Measurements from ENCODE around the gene MRI1.

MRI1 gene

GRCh38 chr19:13795595-13796300 lies 31.4 kb downstream of the MRI1 start:
- Histone ChIP-seq H4K20me1 (ENCODE audit: low read depth, low read length) (no peaks in the 10 kb centered on the region), H3K9me2 (replicated peaks; ENCODE audit: insufficient read depth, low read length) (no peaks in the 10 kb centered on the region), H3K27me3 (ENCODE audit: low read length) (no peaks in the 10 kb centered on the region), H3K79me2 (ENCODE audit: insufficient read depth, low read length) (no peaks in the 10 kb centered on the region), H3K4me2 (ENCODE audit: low read depth, low read length, poor library complexity, severe bottlenecking) (peak overlapping the region; percentile 97), H3K9me3 (ENCODE audit: insufficient read depth, low read length) (no peaks in the 10 kb centered on the region), H3K9ac (ENCODE audit: low read length) (peak overlapping the region; percentile 75), H3K36me3 (ENCODE audit: low read length) (no peaks in the 10 kb centered on the region), H2AFZ (ENCODE audit: low read depth, low read length, severe bottlenecking) (peak overlapping the region; percentile 93), H3K4me3 (ENCODE audit: insufficient read depth, low read length, poor library complexity, severe bottlenecking) (peak overlapping the region; percentile 94), H3F3A (ENCODE audit: insufficient read depth) (no peaks in the 10 kb centered on the region), H3K27ac (ENCODE audit: low read depth, low read length) (no peak overlapping the region)
- TF ChIP-seq CTCF (IDR thresholded peaks at IDR 0.05; ENCODE audit: insufficient read depth, low read length, poor library complexity, severe bottlenecking): no peak
- TF ChIP-seq EZH2phosphoT487 (conservative IDR thresholded peaks at IDR 0.05; ENCODE audit: low read length): no peak

DNA sequence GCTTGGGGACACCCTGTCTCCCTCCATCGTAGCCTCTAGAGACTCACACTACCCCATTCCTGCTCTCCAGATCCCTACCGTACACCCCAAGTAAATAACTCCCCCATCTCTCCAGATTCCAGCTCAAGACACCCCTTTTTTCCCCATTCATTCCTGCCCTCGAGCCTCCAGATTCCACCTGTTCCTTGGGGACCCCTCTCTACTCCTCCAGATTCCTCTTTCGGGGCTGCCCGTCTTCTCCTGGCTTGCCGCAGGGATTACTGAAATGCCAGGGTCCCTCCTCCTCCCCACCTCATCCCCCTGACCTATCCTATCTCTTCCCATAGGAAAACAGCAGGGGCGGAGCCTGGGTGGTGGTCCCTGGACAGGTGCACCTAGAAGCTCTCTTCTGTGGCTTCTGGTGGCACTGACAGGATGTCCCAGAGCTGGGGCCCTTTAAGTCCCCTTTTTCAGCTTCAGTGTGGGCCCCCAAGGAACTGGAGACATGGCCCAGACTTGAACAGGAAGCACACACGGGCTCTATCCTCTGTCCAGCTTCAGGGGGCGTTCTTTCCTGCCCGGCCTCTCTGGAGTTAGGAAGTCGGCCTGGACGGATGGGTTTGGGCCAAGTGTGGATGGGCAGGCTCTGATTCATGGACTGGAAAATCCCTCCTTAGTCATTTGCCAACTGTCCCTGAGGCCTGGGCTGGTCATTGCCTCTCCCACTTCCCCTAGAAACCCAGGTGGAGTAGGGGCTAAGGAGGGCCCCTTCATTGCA lies 32.2 kb downstream of the MRI1 start:
- H3K9ac ChIP-seq (ENCODE audit: low read length): peak overlapping the region; percentile 75
- peak overlapping the region; percentile 93 for H2AFZ ChIP-seq (ENCODE audit: low read depth, low read length, severe bottlenecking)
- H3K9me2 ChIP-seq (replicated peaks; ENCODE audit: insufficient read depth, low read length): no peaks in the 10 kb centered on the region
- no peak for TF ChIP-seq EZH2phosphoT487 (conservative IDR thresholded peaks at IDR 0.05; ENCODE audit: low read length)
- peak overlapping the region; percentile 97 for H3K4me2 ChIP-seq (ENCODE audit: low read depth, low read length, poor library complexity, severe bottlenecking)
- H3K36me3 ChIP-seq (ENCODE audit: low read length): no peaks in the 10 kb centered on the region
- no peaks in the 10 kb centered on the region for H3F3A ChIP-seq (ENCODE audit: insufficient read depth)
- no peaks in the 10 kb centered on the region for H4K20me1 ChIP-seq (ENCODE audit: low read depth, low read length)
- no peaks in the 10 kb centered on the region for H3K27me3 ChIP-seq (ENCODE audit: low read length)
- no peaks in the 10 kb centered on the region for H3K9me3 ChIP-seq (ENCODE audit: insufficient read depth, low read length)
- peak overlapping the region; percentile 94 for H3K4me3 ChIP-seq (ENCODE audit: insufficient read depth, low read length, poor library complexity, severe bottlenecking)
- no peak overlapping the region for H3K27ac ChIP-seq (ENCODE audit: low read depth, low read length)
- no peaks in the 10 kb centered on the region for H3K79me2 ChIP-seq (ENCODE audit: insufficient read depth, low read length)

DNA sequence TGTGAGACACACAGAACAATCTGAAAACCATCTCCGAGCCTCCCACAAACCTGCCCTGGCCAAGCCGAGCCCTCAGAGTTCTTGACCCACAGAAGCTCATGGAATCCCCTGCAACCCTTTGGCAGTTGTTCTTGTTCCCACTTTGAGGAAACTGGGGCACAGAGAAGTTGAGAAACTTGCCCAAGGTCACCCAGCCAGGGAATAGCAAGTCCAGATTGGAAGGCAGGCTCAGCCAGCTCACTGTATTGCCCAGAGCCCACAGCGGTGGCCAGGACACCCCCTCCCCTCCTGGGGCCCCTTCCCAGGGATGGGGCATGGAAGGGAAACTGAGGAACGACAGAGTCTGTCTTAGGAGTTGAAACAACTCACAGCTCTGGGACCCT lies 32.7 kb downstream of the MRI1 start:
- H2AFZ ChIP-seq (ENCODE audit: low read depth, low read length, severe bottlenecking): no peak overlapping the region
- H3K27me3 ChIP-seq (ENCODE audit: low read length): no peaks in the 10 kb centered on the region
- H3K36me3 ChIP-seq (ENCODE audit: low read length): no peaks in the 10 kb centered on the region
- H4K20me1 ChIP-seq (ENCODE audit: low read depth, low read length): no peaks in the 10 kb centered on the region
- no peaks in the 10 kb centered on the region for H3K79me2 ChIP-seq (ENCODE audit: insufficient read depth, low read length)
- no peak overlapping the region for H3K4me3 ChIP-seq (ENCODE audit: insufficient read depth, low read length, poor library complexity, severe bottlenecking)
- TF ChIP-seq CTCF (IDR thresholded peaks at IDR 0.05; ENCODE audit: insufficient read depth, low read length, poor library complexity, severe bottlenecking): no peak
- TF ChIP-seq EZH2phosphoT487 (conservative IDR thresholded peaks at IDR 0.05; ENCODE audit: low read length): no peak
- no peaks in the 10 kb centered on the region for H3K9me3 ChIP-seq (ENCODE audit: insufficient read depth, low read length)
- H3K4me2 ChIP-seq (ENCODE audit: low read depth, low read length, poor library complexity, severe bottlenecking): no peak overlapping the region
- no peak overlapping the region for H3K27ac ChIP-seq (ENCODE audit: low read depth, low read length)
- no peaks in the 10 kb centered on the region for H3F3A ChIP-seq (ENCODE audit: insufficient read depth)
- H3K9ac ChIP-seq (ENCODE audit: low read length): no peak overlapping the region
- no peaks in the 10 kb centered on the region for H3K9me2 ChIP-seq (replicated peaks; ENCODE audit: insufficient read depth, low read length)

DNA sequence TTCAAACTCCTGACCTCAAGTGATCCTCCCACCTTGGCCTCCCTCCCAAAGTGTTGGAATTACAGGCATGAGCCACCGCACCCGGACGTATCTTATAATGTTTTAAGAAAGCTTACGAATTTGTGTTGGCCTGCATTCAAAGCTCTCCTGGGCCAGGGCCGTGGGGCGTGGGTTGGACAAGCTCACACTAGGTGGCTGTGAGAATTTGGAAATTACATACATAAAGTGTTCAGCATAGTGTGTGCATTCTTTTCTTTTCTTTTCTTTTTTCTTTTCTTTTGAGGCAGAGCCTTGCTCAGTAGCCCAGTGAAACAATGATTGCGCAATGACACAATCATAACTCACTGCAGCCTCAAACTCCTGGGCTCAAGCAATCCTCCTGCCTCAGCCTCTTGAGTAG lies 33.5 kb downstream of the MRI1 start:
- TF ChIP-seq EZH2phosphoT487 (conservative IDR thresholded peaks at IDR 0.05; ENCODE audit: low read length): no peak
- TF ChIP-seq CTCF (IDR thresholded peaks at IDR 0.05; ENCODE audit: insufficient read depth, low read length, poor library complexity, severe bottlenecking): no peak
- no peaks in the 10 kb centered on the region for H3K27me3 ChIP-seq (ENCODE audit: low read length)
- H2AFZ ChIP-seq (ENCODE audit: low read depth, low read length, severe bottlenecking): no peak overlapping the region
- no peaks in the 10 kb centered on the region for H3K9me2 ChIP-seq (replicated peaks; ENCODE audit: insufficient read depth, low read length)
- H3F3A ChIP-seq (ENCODE audit: insufficient read depth): no peaks in the 10 kb centered on the region
- no peak overlapping the region for H3K4me2 ChIP-seq (ENCODE audit: low read depth, low read length, poor library complexity, severe bottlenecking)
- no peak overlapping the region for H3K4me3 ChIP-seq (ENCODE audit: insufficient read depth, low read length, poor library complexity, severe bottlenecking)
- H3K9ac ChIP-seq (ENCODE audit: low read length): no peak overlapping the region
- H3K27ac ChIP-seq (ENCODE audit: low read depth, low read length): no peak overlapping the region
- no peaks in the 10 kb centered on the region for H3K9me3 ChIP-seq (ENCODE audit: insufficient read depth, low read length)
- no peaks in the 10 kb centered on the region for H3K79me2 ChIP-seq (ENCODE audit: insufficient read depth, low read length)
- no peaks in the 10 kb centered on the region for H3K36me3 ChIP-seq (ENCODE audit: low read length)
- H4K20me1 ChIP-seq (ENCODE audit: low read depth, low read length): no peaks in the 10 kb centered on the region
